GM12878 (cell line): ENCODE results near the gene MAML3. TPM values are rescaled to one million over a fixed set of nuclear protein-coding genes. Genes with fewer than 3 reads are reported as not detected.

Source experiments
- ATAC-seq: fragments of 200-7000 bp; cut with Tn5 transposase; 3 replicates; pipeline ENCODE4 v1.9.1; 2020; ENCODE audit warnings: mild to moderate bottlenecking, moderate library complexity
- BruUV-seq: library from RNA; stranded (reverse); fragments of 400-500 nt; replicated peaks from 2 replicates; lab custom pipeline; 2021; lab: Mats Ljungman, UMichigan
- CTCF ChIA-PET: fragments of 300-600 bp; sonication (Branson Sonifier 250); formaldehyde crosslinking; extraction: SDS; loops from one replicate; lab custom pipeline; 2021; ENCODE audit warnings: inconsistent platforms; lab: Yijun Ruan, JAX
- POLR2A ChIA-PET: fragments of 350-600 bp; formaldehyde crosslinking; extraction: SDS; loops from one replicate; lab custom pipeline; 2021; ENCODE audit warnings: inconsistent platforms; lab: Charles Lee
- RAD21 ChIA-PET: fragments of 300-600 bp; sonication (Branson Sonifier 250); formaldehyde crosslinking; loops from one replicate; lab custom pipeline; 2023; ENCODE audit warnings: antibody characterized with exemption; ENCODE audit not compliant: unreplicated experiment; lab: Charles Lee
- SMC1A ChIA-PET: fragments of 300-600 bp; sonication (Branson Sonifier 250); formaldehyde crosslinking; loops from one replicate; lab custom pipeline; 2023; ENCODE audit not compliant: unreplicated experiment, uncharacterized antibody; lab: Charles Lee
- DNase-seq: peaks from one replicate; pipeline ENCODE4 v3.0.0-alpha.2; 2011; ENCODE audit warnings: low read depth, low spot score
- FAIRE-seq: peaks from 3 replicates; lab custom pipeline; 2011; peaks lifted over from hg19 to GRCh38; lab: Jason Lieb, UNC
- H2AFZ ChIP-seq: 2 replicates; pipeline ENCODE4 v1.6.0; 2011; ENCODE audit warnings: low read depth, low read length, control low read depth; ENCODE audit not compliant: control insufficient read depth
- H3K27ac ChIP-seq: 2 replicates; pipeline ENCODE4 v1.5.1; 2011; ENCODE audit warnings: control low read depth; ENCODE audit not compliant: control insufficient read depth, insufficient read depth
- H3K27me3 ChIP-seq, 2 experiments: replicated peaks in 1 of 2; 2 replicates each; pipeline versions ENCODE4 v1.6.0 to v1.6.1; 2011; ENCODE audit warnings: low read length in 1 of 2; ENCODE audit not compliant: control insufficient read depth in 2 of 2, insufficient read depth in 2 of 2
- H3K36me3 ChIP-seq, 2 experiments: 2 replicates each; pipeline ENCODE4 v1.5.1; 2011; ENCODE audit warnings: low read length in 1 of 2; ENCODE audit not compliant: control insufficient read depth in 2 of 2, insufficient read depth in 2 of 2
- H3K4me1 ChIP-seq: 2 replicates; pipeline ENCODE4 v1.6.1; 2011; ENCODE audit warnings: mild to moderate bottlenecking, low read length, moderate library complexity, mixed read lengths; ENCODE audit not compliant: control insufficient read depth, insufficient read depth
- H3K4me2 ChIP-seq: 2 replicates; pipeline ENCODE4 v1.6.0; 2011; ENCODE audit warnings: control low read depth; ENCODE audit not compliant: control insufficient read depth, insufficient read depth
- H3K4me3 ChIP-seq: fragments of 200-600 bp; sonication (generic); 2 replicates; pipeline ENCODE4 v1.5.1; 2016
- H3K79me2 ChIP-seq: 2 replicates; pipeline ENCODE4 v1.6.0; 2011; ENCODE audit warnings: low read length; ENCODE audit not compliant: control insufficient read depth, insufficient read depth
- H3K9ac ChIP-seq: 2 replicates; pipeline ENCODE4 v1.8.0; 2011; ENCODE audit warnings: low read length, control low read depth, mixed read lengths; ENCODE audit not compliant: control insufficient read depth, insufficient read depth
- H3K9me3 ChIP-seq: replicated peaks from 3 replicates; pipeline ENCODE4 v1.5.1; 2011; ENCODE audit warnings: mild to moderate bottlenecking, low read length; ENCODE audit not compliant: control insufficient read depth, insufficient read depth
- H4K20me1 ChIP-seq: 2 replicates; pipeline ENCODE4 v1.6.0; 2011; ENCODE audit not compliant: control insufficient read depth, insufficient read depth
- CHD4 ChIP-seq: fragments of 200-600 bp; sonication (generic); IDR thresholded peaks from 2 replicates; pipeline ENCODE4 v1.6.1; 2016; ENCODE audit warnings: mild to moderate bottlenecking
- MTA3 ChIP-seq: IDR thresholded peaks from 2 replicates; pipeline ENCODE4 v1.6.1; 2012; ENCODE audit warnings: low read length, inconsistent platforms, borderline replicate concordance
- MYB ChIP-seq: fragments of 150-350 bp; IDR thresholded peaks from 2 replicates; pipeline ENCODE4 v1.6.1; 2014; ENCODE audit warnings: mild to moderate bottlenecking, low read depth, low read length, borderline replicate concordance
- NKRF ChIP-seq: fragments of 450-650 bp; conservative IDR thresholded peaks from 2 replicates; pipeline ENCODE4 v1.6.1; 2017; ENCODE audit warnings: mild to moderate bottlenecking, moderate library complexity
- RAD21 ChIP-seq: IDR thresholded peaks from 2 replicates; pipeline ENCODE4 v1.6.1; 2011; ENCODE audit warnings: mild to moderate bottlenecking, low read depth, low read length, moderate library complexity; ENCODE audit not compliant: insufficient read depth
- TBL1XR1 ChIP-seq: IDR thresholded peaks from 2 replicates; pipeline ENCODE4 v1.6.1; 2012; ENCODE audit warnings: low read depth, low read length, improper control_type of control experiment
- ZSCAN29 ChIP-seq: fragments of 450-650 bp; IDR thresholded peaks from 2 replicates; pipeline ENCODE4 v1.6.1; 2017; ENCODE audit warnings: mild to moderate bottlenecking, moderate library complexity
- WGBS: methylation state at CpG from one replicate; pipeline ENCODE4 v1.1.6; 2016; ENCODE audit warnings: low lambda C conversion rate; ENCODE audit not compliant: insufficient replicate concordance, insufficient coverage; ENCODE audit errors: missing lambda C conversion rate; 5-methylcytosine and 5-hydroxymethylcytosine counted together
- in situ Hi-C: fragments of 300-500 bp; cut with MboI; formaldehyde crosslinking; loops from 9 replicates; pipeline ENCODE4 v1.14.3; 2018; ENCODE audit warnings: mixed read lengths
- intact Hi-C: fragments of 100-400 bp; cut with micrococcal nuclease; formaldehyde crosslinking; loops from one replicate; pipeline ENCODE4 v1.14.2; 2022; ENCODE audit not compliant: unreplicated experiment
- polyA plus RNA-seq, 11 experiments: library from polyadenylated mRNA; depleted of rRNA in 4 of 11; unstranded in 6 of 11; stranded (reverse) in 5 of 11; fragments of >200 nt; fragmentation: Nextera tagmentation in 4 of 11; fragmentation: Illumina TruSeq in 1 of 11; extraction: Ambion mirVana in 4 of 11; extraction: Trizol in 1 of 11; gene quantifications; 1 replicate in 1 of 11; 2 replicates in 10 of 11; pipeline versions ENCODE4 v1.2.1 to v1.2.3, GENCODE V29; 2011 to 2016; ENCODE audit warnings: inconsistent platforms in 2 of 11, missing spikeins in 2 of 11, low read depth in 1 of 11
- total RNA-seq, 4 experiments: library from RNA; depleted of rRNA in 3 of 4; stranded (reverse); fragments of >200 nt in 3 of 4; fragmentation: Illumina TruSeq in 1 of 4; extraction: Trizol in 1 of 4; gene quantifications; 2 replicates each; pipeline versions ENCODE4 v1.2.1 to v1.2.3, GENCODE V29; 2013 to 2021

MAML3 gene
- total and polyA plus RNA-seq, 10 of the 15 experiments (the other 5 are each of a cell fraction or from before 2014, with no cell fraction given), result under 0.01 to 0.53 (median 0.06) TPM; not detected in 2

- SMC1A ChIA-PET, result no interaction called here
- in situ Hi-C loops, result no loop called here
- Histone ChIP-seq H3K36me3 (no peaks in the 10 kb centered on the region), H4K20me1 (no peaks in the 10 kb centered on the region), H3K27ac (no peak overlapping the region), H3K4me3 (no peak overlapping the region), H3K4me1 (no peaks in the 10 kb centered on the region), H3K9me3 (no peaks in the 10 kb centered on the region), H3K27me3 (no peaks in the 10 kb centered on the region; a peak in 2 of 4 replicates), H2AFZ (no peak overlapping the region), H3K79me2 (no peaks in the 10 kb centered on the region), H3K9ac (no peak overlapping the region), H3K4me2 (no peak overlapping the region)
- POLR2A ChIA-PET, result no interaction called here
- no peak for DNase-seq
- WGBS, result 30% methylated on average over 3 of the region's 3 CpGs
- TF ChIP-seq ZSCAN29, result no peak
- no peak for TF ChIP-seq MTA3
- TF ChIP-seq MYB, result no peak
- TF ChIP-seq NKRF, result no peak
- TF ChIP-seq CHD4, result no peak
- TF ChIP-seq TBL1XR1, result no peak
- no peak for TF ChIP-seq RAD21
- ATAC-seq, result no peak
- BruUV-seq, result no TSS peak
- CTCF ChIA-PET, result no interaction called here
- intact Hi-C loops, result no loop called here
- FAIRE-seq, result no peak
- RAD21 ChIA-PET, result no interaction called here
Measured at GRCh38 chr4:140121646-140122045, 32.3 kb downstream of the MAML3 start.
